PFSK-1 (cell line): ENCODE results near the gene DMAC1.

ENCODE experiments used
- FOXP2 ChIP-seq: optimal IDR thresholded peaks from 2 replicates; pipeline ENCODE3; 2011; ENCODE audit warnings: borderline replicate concordance, control low read depth, inconsistent platforms; ENCODE audit not compliant: insufficient read depth; ENCODE audit errors: extremely low read length, extremely low read depth
- POLR2AphosphoS5 ChIP-seq: IDR thresholded peaks from 2 replicates; pipeline ENCODE4 v1.6.1; 2012; ENCODE audit warnings: low read depth, mild to moderate bottlenecking, control low read depth, low read length, moderate library complexity
- REST ChIP-seq, 2 experiments: IDR thresholded peaks; 2 replicates each; pipeline versions ENCODE4 v1.6.1 to v1.8.0; 2011 to 2012; ENCODE audit warnings: low read depth in 2 of 2, low read length in 2 of 2, control low read depth in 1 of 2, inconsistent platforms in 1 of 2, mild to moderate bottlenecking in 1 of 2, moderate library complexity in 1 of 2; ENCODE audit not compliant: insufficient read depth in 1 of 2
- SIN3A ChIP-seq: IDR thresholded peaks from 2 replicates; pipeline ENCODE4 v1.6.1; 2012; ENCODE audit warnings: mild to moderate bottlenecking, low read length, moderate library complexity, borderline replicate concordance; ENCODE audit not compliant: insufficient read depth
- TAF1 ChIP-seq: IDR thresholded peaks from 2 replicates; pipeline ENCODE4 v1.6.1; 2012; ENCODE audit warnings: low read length, control low read depth, borderline replicate concordance; ENCODE audit not compliant: insufficient read depth

Gene DMAC1

GRCh38 chr9:7794196-7794595, 5.4 kb downstream of the DMAC1 start:
- TF ChIP-seq REST (IDR thresholded peaks at IDR 0.05; ENCODE audit: insufficient read depth in 1 of 2, low read depth in 2 of 2, low read length in 2 of 2) (no peak), TAF1 (no peak), SIN3A (no peak), POLR2AphosphoS5 (no peak), FOXP2 (no peak)

- TF ChIP-seq FOXP2, result no peak
- no peak for TF ChIP-seq POLR2AphosphoS5
- no peak for TF ChIP-seq TAF1
These were observed 8.2 kb downstream of the DMAC1 start for GRCh38 chr9:7791394-7791793.

GRCh38 chr9:7790819-7791182, 8.8 kb downstream of the DMAC1 start:
- TF ChIP-seq REST (IDR thresholded peaks at IDR 0.05; ENCODE audit: insufficient read depth in 1 of 2, low read depth in 2 of 2, low read length in 2 of 2), result no peak

GRCh38 chr9:7790022-7790818, 9.4 kb downstream of the DMAC1 start:
- TF ChIP-seq FOXP2, result no peak
- no peak for TF ChIP-seq TAF1
- TF ChIP-seq REST (IDR thresholded peaks at IDR 0.05; ENCODE audit: insufficient read depth in 1 of 2, low read depth in 2 of 2, low read length in 2 of 2), result no peak
- no peak for TF ChIP-seq POLR2AphosphoS5
- TF ChIP-seq SIN3A, result no peak

DNA sequence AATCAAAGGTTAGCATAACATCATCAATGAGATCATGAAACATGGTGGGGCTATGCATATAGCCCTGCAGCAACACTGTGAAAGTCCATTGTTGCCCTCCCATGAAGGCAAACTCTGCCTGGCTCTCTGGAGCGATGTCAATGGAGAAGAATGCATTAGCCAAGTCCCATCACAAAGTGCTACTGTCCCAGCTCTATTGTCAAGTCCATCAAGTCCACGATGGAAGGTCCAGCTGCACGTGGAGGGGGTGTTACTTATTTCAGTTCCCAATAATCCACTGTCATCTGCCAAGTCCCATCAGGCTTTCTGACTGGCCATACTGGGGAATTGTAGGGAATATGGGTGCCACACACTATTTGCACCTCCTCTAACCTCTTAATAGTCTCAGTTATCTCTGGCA, 10.8 kb downstream of the DMAC1 start:
- no peak for TF ChIP-seq SIN3A
- no peak for TF ChIP-seq REST (IDR thresholded peaks at IDR 0.05; ENCODE audit: insufficient read depth in 1 of 2, low read depth in 2 of 2, low read length in 2 of 2)
- TF ChIP-seq TAF1, result no peak
- no peak for TF ChIP-seq FOXP2
- no peak for TF ChIP-seq POLR2AphosphoS5
